AG10803 (cell line): ENCODE data around the gene PLSCR1.

Source experiments
- DNase-seq: peaks from one replicate; pipeline ENCODE4 v3.0.0; 2010; ENCODE audit warnings: low read depth
- H3K4me3 ChIP-seq: 2 replicates; pipeline ENCODE4 v1.5.1; 2011; ENCODE audit warnings: mild to moderate bottlenecking, low read length, control low read depth
- TF ChIP-seq, protein P1 (sequence below): conservative IDR thresholded peaks from 2 replicates; pipeline ENCODE4 v1.5.1; 2011; ENCODE audit warnings: mild to moderate bottlenecking, low read length, control low read depth, inconsistent platforms

The PLSCR1 gene, protein sequence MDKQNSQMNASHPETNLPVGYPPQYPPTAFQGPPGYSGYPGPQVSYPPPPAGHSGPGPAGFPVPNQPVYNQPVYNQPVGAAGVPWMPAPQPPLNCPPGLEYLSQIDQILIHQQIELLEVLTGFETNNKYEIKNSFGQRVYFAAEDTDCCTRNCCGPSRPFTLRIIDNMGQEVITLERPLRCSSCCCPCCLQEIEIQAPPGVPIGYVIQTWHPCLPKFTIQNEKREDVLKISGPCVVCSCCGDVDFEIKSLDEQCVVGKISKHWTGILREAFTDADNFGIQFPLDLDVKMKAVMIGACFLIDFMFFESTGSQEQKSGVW

DNA sequence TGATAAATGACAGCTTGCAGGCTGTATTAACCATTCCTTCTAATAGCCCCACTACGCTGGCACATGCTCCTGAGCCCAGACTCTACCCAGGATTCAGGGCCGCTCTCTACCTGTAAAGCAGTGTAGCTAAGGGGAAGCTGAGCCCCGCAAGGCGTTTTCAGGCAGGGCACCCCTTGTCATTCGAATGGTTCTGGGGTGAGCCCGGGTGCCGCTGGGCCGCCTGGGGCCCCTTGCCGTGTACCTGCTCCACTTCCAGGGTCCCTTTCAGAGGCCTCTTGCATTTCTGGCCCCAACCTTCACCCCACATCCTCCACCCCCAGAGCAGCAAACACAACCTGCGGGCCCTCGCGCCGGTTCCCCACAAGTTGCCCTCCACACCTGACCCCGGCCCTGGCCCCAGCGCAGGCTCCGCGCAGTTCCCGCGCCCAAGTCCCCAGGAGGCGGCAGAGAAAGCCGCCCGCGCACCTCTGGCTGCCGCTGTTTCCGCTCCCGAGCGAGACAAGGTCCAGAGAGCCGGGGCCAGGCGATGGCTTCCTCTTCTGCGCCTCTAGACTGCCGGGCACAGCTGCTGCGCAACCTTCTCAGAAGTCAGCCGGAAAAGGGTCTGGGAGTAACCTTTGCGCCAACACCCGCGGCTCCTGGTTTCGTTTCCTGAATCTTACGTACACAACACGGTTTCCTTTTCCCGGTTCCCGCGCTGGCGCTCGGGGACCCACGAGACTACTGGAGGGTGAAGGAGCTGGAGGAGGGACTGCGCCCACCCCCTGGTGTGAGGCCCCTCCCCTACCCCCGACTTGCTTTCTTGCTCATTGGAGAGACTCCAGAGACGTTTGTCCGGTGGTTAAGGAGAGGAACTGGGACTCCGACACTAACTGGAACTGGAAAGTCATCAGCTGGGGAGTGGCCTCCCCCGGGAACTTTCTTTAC lies at the start of gene PLSCR1:
Gene PLSCR1, minus strand, starts transcription at position 606 of the 927 bp plus-strand sequence. CDS start 8,055 bp downstream, outside the sequence.
- H3K4me3 ChIP-seq = peak within 1 kb of the TSS; percentile 73
- TF ChIP-seq, protein P1, sequence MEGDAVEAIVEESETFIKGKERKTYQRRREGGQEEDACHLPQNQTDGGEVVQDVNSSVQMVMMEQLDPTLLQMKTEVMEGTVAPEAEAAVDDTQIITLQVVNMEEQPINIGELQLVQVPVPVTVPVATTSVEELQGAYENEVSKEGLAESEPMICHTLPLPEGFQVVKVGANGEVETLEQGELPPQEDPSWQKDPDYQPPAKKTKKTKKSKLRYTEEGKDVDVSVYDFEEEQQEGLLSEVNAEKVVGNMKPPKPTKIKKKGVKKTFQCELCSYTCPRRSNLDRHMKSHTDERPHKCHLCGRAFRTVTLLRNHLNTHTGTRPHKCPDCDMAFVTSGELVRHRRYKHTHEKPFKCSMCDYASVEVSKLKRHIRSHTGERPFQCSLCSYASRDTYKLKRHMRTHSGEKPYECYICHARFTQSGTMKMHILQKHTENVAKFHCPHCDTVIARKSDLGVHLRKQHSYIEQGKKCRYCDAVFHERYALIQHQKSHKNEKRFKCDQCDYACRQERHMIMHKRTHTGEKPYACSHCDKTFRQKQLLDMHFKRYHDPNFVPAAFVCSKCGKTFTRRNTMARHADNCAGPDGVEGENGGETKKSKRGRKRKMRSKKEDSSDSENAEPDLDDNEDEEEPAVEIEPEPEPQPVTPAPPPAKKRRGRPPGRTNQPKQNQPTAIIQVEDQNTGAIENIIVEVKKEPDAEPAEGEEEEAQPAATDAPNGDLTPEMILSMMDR = no peak
- peak; percentile 90 for DNase-seq

DNA sequence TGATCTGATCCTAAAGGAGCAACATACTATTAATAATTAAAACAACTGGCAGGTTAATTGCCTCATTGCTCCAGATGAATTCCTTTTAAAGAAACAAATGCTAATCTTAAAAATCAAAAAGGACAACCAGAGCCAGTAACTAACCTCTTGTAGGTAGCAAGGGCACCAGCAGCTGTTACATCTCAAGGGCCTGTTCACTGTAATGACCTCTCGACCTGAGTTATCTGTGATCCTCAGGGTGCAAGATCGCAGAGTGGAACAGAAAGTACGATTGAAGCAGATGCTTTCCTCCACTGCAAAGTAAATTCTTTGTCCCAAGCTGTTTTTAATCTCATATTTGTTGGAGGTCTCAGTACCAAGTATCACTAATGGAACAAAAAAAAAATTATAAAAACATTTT lies 49.4 kb upstream of the PLSCR1 start:
- TF ChIP-seq, protein P1 = no peak
- no peak for DNase-seq
- no peak overlapping the region for H3K4me3 ChIP-seq

DNA sequence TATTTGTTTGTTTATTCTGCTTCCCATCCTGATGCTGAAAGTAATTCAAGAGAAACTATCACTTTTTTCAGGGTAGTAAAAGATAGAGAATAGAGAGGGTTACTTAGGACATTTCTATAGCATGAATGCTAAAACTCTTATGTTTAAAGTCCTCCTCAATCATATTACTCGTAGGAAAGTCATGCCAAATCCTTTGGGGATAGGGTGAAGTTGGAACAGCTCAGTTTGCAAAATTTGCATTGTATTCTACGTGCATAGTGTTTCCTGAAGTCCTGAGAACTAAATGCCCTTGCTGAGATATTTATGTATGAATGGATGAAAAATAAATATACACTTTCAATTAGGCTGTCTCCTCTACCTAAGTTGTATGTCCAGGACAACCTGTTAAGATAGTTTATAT lies 46.1 kb upstream of the PLSCR1 start:
- H3K4me3 ChIP-seq = no peak overlapping the region
- TF ChIP-seq, protein P1 = no peak
- DNase-seq = peak; percentile 14

DNA sequence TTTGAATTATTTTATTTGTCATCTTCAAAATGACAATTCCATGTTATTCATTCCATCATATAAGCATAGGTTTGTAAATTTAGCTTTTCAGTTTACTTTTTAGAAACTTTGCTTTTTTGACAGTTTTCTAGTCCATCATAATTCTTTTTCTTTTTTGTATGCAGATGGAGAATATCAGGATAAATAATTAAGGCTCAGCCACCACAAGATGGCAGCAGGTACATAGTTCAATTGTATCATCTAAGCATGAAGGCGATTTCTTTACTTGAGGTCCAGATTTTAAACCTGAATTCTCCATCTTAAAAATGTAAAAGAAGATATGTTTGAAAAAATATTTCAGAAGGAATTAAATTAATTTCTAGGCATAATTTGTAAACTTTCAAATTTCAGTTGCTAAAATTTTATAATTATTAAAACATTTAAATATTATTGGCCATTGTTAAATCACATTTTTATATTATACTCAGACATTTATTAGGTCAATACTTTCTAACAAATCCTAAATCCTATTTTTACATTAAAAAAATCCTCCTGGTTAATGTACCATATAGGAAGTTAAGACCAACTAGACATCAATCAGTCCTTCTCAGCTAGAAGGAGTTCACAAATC lies 45.6 kb upstream of the PLSCR1 start:
- TF ChIP-seq, protein P1 = peak; percentile 69
- peak; percentile 54 for DNase-seq
- no peak overlapping the region for H3K4me3 ChIP-seq

DNA sequence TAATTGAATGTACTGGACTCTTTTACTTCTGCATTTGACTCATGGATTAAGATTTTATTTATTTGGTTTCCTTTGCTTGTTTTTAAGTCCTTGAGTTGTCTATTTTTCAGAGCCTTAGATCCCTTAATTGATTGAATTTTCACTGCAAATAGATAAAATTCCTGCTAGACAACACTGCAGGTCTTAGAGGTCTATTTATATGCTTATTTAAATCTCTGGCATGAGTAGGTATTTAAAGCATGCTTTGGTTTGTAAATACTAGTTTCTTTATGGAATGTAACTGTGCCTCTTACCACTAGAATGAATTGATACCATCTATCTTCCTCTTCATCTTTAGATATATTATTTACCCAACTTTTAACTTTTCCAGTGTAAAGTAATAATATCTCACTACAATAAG lies 40.7 kb upstream of the PLSCR1 start:
- no peak for DNase-seq
- TF ChIP-seq, protein P1 = no peak
- H3K4me3 ChIP-seq = no peak overlapping the region

DNA sequence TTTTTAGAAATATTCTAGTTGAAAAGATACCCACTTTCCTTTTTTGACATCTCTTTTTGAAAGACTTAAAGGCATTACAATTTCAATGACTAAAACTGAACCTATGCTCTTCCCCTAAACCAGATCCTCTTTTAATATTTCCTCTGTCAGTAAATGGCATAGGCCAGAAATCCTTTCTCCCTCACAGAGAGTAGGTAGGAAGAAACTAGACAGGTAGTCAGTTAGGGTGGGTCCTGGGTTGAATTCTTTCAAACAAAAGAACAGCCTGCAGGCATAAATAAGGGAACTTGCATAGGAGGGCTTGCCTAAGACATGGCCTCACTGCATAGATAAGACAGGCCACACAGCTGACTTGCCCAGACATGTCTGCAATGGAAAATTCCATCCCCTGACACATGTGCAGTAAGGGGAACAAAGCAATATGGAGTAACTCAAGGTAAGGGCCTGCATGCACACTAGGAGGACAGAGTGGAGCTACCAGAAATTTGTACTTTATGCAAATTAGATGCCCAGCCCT lies 37.6 kb upstream of the PLSCR1 start:
- DNase-seq = peak; percentile 19
- TF ChIP-seq, protein P1 = no peak
- no peak overlapping the region for H3K4me3 ChIP-seq
